GM18870 (cell line): ENCODE results near the gene RNF220.
"Not testable (repeated sequence)": the region's sequence is repeated elsewhere in the genome, so short reads cannot be mapped to it uniquely, and the experiment has no call there.

ENCODE experiments used
- ATAC-seq: cut with Tn5 transposase; IDR thresholded peaks from one replicate; pipeline ENCODE4 v1.9.1; 2021; ENCODE audit warnings: moderate library complexity; ENCODE audit not compliant: unreplicated experiment

The RNF220 gene

GRCh38 chr1:44695671-44696070 is 290.6 kb downstream of the RNF220 start:
- ATAC-seq, result no peak

DNA sequence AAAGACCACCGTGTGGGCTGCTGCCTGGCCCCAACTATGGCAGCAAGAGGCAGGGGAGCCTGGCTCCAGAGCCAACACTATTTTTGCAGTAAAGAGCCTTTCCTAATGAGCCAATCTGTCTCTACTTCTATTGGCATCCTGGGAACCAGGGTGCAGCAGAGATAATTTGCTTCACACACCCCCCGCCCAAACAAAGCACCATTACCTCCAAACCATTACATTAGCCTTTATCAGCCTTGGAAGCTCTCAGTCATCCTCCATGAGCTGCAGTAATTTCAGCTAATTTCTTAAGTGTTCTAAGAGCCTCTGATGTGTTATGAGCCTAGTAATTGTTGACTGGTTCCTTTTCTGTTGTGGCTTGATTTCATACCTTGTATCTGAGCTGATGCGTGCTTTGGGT is 291.0 kb downstream of the RNF220 start:
- ATAC-seq, result no peak

GRCh38 chr1:44696789-44697345 is 291.8 kb downstream of the RNF220 start:
- no peak for ATAC-seq

GRCh38 chr1:44698138-44698537 is 293.1 kb downstream of the RNF220 start:
- no peak for ATAC-seq

GRCh38 chr1:44699375-44699774 is 294.3 kb downstream of the RNF220 start:
- not testable (repeated sequence) for ATAC-seq

DNA sequence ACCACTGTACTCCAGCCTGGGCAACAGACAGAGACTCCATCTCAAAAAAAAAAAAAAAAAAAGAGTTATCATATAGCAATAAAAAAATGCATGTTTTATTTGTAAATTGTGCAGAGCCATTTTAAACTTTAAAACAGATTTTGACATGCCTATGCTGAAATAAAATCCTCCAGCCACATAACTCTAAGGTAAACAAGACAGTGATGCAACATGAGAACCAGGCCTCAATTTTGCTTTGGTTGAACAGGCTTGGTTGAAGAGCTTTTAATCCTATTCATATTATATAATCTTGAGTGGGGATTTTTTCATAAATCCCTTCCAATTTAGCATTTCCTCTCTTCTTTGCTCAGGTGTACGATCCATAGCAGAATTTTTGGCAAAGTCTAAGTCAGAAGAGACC is 295.5 kb downstream of the RNF220 start:
- no peak for ATAC-seq

DNA sequence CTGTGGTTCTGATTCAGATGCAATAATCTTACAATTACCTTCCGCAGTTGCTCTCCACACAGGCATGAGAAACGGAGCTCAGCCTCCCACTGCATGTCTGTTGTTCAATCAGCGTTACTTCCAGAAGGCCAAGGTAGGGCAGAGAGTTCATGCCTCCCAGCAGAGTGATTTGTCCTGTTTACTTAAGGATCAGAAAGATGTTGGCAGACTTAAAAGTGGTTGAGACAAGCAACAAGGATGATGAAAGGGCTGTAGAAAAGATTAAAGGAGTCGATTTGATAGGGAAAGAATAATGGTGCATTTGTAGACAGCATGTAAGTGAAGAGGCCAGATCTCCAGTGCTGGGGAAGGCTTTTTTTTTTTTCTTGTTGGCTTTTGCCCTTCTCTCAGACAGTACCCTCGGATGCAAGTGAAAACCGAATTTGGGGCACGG is 296.1 kb downstream of the RNF220 start:
- no peak for ATAC-seq
